ENCODE measurements around the gene IL36G. TPM values are rescaled to one million over a fixed set of nuclear protein-coding genes. Genes with fewer than 3 reads are reported as not detected.

The IL36G gene
- total RNA-seq, 1 donor from 2014 or later: not detected

DNA sequence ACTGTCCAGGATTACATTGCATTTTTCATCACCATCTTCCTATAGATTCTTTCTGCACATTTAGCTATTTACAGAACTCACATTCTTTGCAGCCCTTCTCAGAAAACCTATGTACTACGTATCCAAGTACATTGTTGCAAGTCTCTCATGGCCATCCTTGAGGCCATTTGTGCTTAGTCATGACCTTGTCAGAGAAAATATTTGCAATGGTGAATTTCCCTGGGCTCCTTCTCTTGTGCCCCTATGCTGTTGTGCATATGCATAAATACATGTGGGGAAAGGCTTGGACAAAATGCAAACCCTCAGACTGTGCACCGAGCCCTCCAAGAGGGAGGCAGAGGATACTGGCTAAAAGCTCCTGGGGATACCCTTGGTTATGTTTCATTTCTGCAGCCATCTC, 47.0 kb downstream of the IL36G start:
- no peak for DNase-seq (ENCODE audit: extremely low spot score, unreplicated experiment)
- H3K4me1 Mint-ChIP-seq (ENCODE audit: unreplicated experiment): no peaks in the 10 kb centered on the region
- H3K4me3 Mint-ChIP-seq (ENCODE audit: unreplicated experiment): no peak overlapping the region
- TF ChIP-seq CTCF (IDR thresholded peaks at IDR 0.05): no peak
- no peak overlapping the region for H3K27ac Mint-ChIP-seq (ENCODE audit: unreplicated experiment)
- H3K9me3 Mint-ChIP-seq (ENCODE audit: unreplicated experiment): no peaks in the 10 kb centered on the region
- H3K36me3 Mint-ChIP-seq (ENCODE audit: unreplicated experiment): no peaks in the 10 kb centered on the region
- H3K27me3 Mint-ChIP-seq (ENCODE audit: unreplicated experiment): peaks cover 69% of the 10 kb centered on the region

GRCh38 chr2:113025737-113026136, 47.9 kb downstream of the IL36G start:
- Mint-ChIP-seq H3K27me3 (ENCODE audit: unreplicated experiment) (peaks cover 72% of the 10 kb centered on the region), H3K9me3 (ENCODE audit: unreplicated experiment) (no peaks in the 10 kb centered on the region), H3K4me3 (ENCODE audit: unreplicated experiment) (no peak overlapping the region), H3K36me3 (ENCODE audit: unreplicated experiment) (no peaks in the 10 kb centered on the region), H3K27ac (ENCODE audit: unreplicated experiment) (no peak overlapping the region), H3K4me1 (ENCODE audit: unreplicated experiment) (no peaks in the 10 kb centered on the region)
- no peak for DNase-seq (ENCODE audit: extremely low spot score, unreplicated experiment)
- TF ChIP-seq CTCF (IDR thresholded peaks at IDR 0.05): no peak

DNA sequence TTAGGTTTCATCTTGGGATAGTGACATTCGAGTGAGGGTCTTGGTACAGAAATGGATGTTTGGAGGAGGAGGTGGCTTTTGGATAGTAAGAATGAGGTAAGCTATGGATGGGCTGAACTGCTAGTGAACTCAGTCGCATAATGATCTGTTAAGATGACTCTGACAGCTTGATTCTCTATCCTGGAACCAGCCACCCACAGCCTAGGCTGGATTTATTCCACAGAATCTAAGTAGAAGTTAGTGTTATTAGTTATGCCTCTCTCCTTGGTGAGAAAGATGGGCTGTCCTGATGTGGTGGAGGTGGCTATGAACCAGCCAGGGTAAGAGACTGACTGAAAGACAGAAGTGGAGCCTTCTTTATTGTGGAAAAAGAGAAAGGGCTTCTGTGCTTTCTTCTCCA, 49.9 kb downstream of the IL36G start:
- no peak for DNase-seq (ENCODE audit: extremely low spot score, unreplicated experiment)
- Mint-ChIP-seq H3K27ac (ENCODE audit: unreplicated experiment) (no peak overlapping the region), H3K4me1 (ENCODE audit: unreplicated experiment) (no peaks in the 10 kb centered on the region), H3K27me3 (ENCODE audit: unreplicated experiment) (peaks cover 84% of the 10 kb centered on the region), H3K4me3 (ENCODE audit: unreplicated experiment) (no peak overlapping the region), H3K9me3 (ENCODE audit: unreplicated experiment) (no peaks in the 10 kb centered on the region), H3K36me3 (ENCODE audit: unreplicated experiment) (no peaks in the 10 kb centered on the region)
- TF ChIP-seq CTCF (IDR thresholded peaks at IDR 0.05): no peak

- Mint-ChIP-seq H3K27me3 (ENCODE audit: unreplicated experiment) (peaks cover 85% of the 10 kb centered on the region), H3K4me1 (ENCODE audit: unreplicated experiment) (no peaks in the 10 kb centered on the region), H3K9me3 (ENCODE audit: unreplicated experiment) (no peaks in the 10 kb centered on the region), H3K36me3 (ENCODE audit: unreplicated experiment) (no peaks in the 10 kb centered on the region), H3K4me3 (ENCODE audit: unreplicated experiment) (no peak overlapping the region), H3K27ac (ENCODE audit: unreplicated experiment) (no peak overlapping the region)
- no peak for TF ChIP-seq CTCF (IDR thresholded peaks at IDR 0.05)
- DNase-seq (ENCODE audit: extremely low spot score, unreplicated experiment): no peak
Measured at GRCh38 chr2:113028112-113028511, 50.3 kb downstream of the IL36G start.

GRCh38 chr2:113032737-113033136, 54.9 kb downstream of the IL36G start:
- Mint-ChIP-seq H3K4me3 (ENCODE audit: unreplicated experiment) (no peak overlapping the region), H3K36me3 (ENCODE audit: unreplicated experiment) (no peaks in the 10 kb centered on the region), H3K9me3 (ENCODE audit: unreplicated experiment) (no peaks in the 10 kb centered on the region), H3K27ac (ENCODE audit: unreplicated experiment) (no peak overlapping the region), H3K27me3 (ENCODE audit: unreplicated experiment) (peaks cover 72% of the 10 kb centered on the region), H3K4me1 (ENCODE audit: unreplicated experiment) (no peaks in the 10 kb centered on the region)
- no peak for TF ChIP-seq CTCF (IDR thresholded peaks at IDR 0.05)
- DNase-seq (ENCODE audit: extremely low spot score, unreplicated experiment): no peak

Data from osteocyte (in vitro differentiated cells).